Keratinocyte (primary cell): ENCODE data around the gene RP9. TPM values are rescaled to one million over a fixed set of nuclear protein-coding genes. Genes with fewer than 3 reads are reported as not detected.

Experiments used
- DNase-seq: peaks from one replicate; pipeline ENCODE4 v3.0.0-alpha.2; 2011; ENCODE audit warnings: low read depth, missing footprints, low spot score
- FAIRE-seq: peaks from 2 replicates; lab custom pipeline; 2011; peaks lifted over from hg19 to GRCh38; lab: Jason Lieb, UNC
- H2AFZ ChIP-seq: 2 replicates; pipeline ENCODE4 v1.6.0; 2012; ENCODE audit warnings: low read length, control low read depth, inconsistent platforms; ENCODE audit not compliant: control insufficient read depth
- H3K27ac ChIP-seq: 2 replicates; pipeline ENCODE4 v1.5.1; 2011; ENCODE audit warnings: low read length; ENCODE audit not compliant: control insufficient read depth, insufficient read depth
- H3K27me3 ChIP-seq: 3 replicates; pipeline ENCODE4 v1.6.0; 2011; ENCODE audit warnings: low read length; ENCODE audit not compliant: control insufficient read depth, insufficient read depth; ENCODE audit errors: extremely low read depth
- H3K36me3 ChIP-seq, 2 experiments: 2 replicates in 1 of 2; 3 replicates in 1 of 2; pipeline ENCODE4 v1.5.1; 2011; ENCODE audit warnings: low read length in 2 of 2, mild to moderate bottlenecking in 1 of 2; ENCODE audit not compliant: control insufficient read depth in 2 of 2, insufficient read depth in 2 of 2; ENCODE audit errors: extremely low read depth in 1 of 2
- H3K4me1 ChIP-seq: 3 replicates; pipeline ENCODE4 v1.5.1; 2011; ENCODE audit warnings: low read length; ENCODE audit not compliant: control insufficient read depth, insufficient read depth; ENCODE audit errors: extremely low read depth
- H3K4me2 ChIP-seq: 3 replicates; pipeline ENCODE4 v1.6.0; 2011; ENCODE audit warnings: low read depth, low read length; ENCODE audit not compliant: control insufficient read depth, insufficient read depth; ENCODE audit errors: extremely low read depth
- H3K4me3 ChIP-seq, 3 experiments: fragments of 200-600 bp in 1 of 3; sonication (generic) in 1 of 3; 2 replicates in 2 of 3; 3 replicates in 1 of 3; pipeline ENCODE4 v1.5.1; 2011 to 2016; ENCODE audit warnings: low read length in 3 of 3, mild to moderate bottlenecking in 3 of 3, control low read depth in 2 of 3, inconsistent platforms in 1 of 3, low read depth in 1 of 3, mixed read lengths in 1 of 3, mixed run types in 1 of 3, moderate library complexity in 1 of 3; ENCODE audit not compliant: control insufficient read depth in 2 of 3, insufficient read depth in 2 of 3; ENCODE audit errors: extremely low read depth in 1 of 3
- H3K79me2 ChIP-seq: 2 replicates; pipeline ENCODE4 v1.6.0; 2012; ENCODE audit warnings: low read length; ENCODE audit not compliant: control insufficient read depth, insufficient read depth
- H3K9ac ChIP-seq: 3 replicates; pipeline ENCODE4 v1.6.0; 2011; ENCODE audit warnings: low read length; ENCODE audit not compliant: control insufficient read depth, insufficient read depth; ENCODE audit errors: extremely low read depth
- H3K9me1 ChIP-seq: 3 replicates; pipeline ENCODE4 v1.6.0; 2011; ENCODE audit warnings: low read length; ENCODE audit not compliant: control insufficient read depth, insufficient read depth; ENCODE audit errors: extremely low read depth
- H3K9me3 ChIP-seq: 2 replicates; pipeline ENCODE4 v1.5.1; 2012; ENCODE audit warnings: low read depth, low read length; ENCODE audit not compliant: control insufficient read depth
- H4K20me1 ChIP-seq: 3 replicates; pipeline ENCODE4 v1.6.0; 2011; ENCODE audit warnings: low read length; ENCODE audit not compliant: control insufficient read depth, insufficient read depth; ENCODE audit errors: extremely low read depth
- CTCF ChIP-seq, 3 experiments: IDR thresholded peaks in 1 of 3; conservative IDR thresholded peaks in 1 of 3; optimal IDR thresholded peaks in 1 of 3; 2 replicates in 2 of 3; 3 replicates in 1 of 3; pipeline versions ENCODE3 to v1.5.1; 2011; ENCODE audit warnings: low read length in 3 of 3, mild to moderate bottlenecking in 3 of 3, moderate library complexity in 2 of 3, control low read depth in 1 of 3, inconsistent platforms in 1 of 3; ENCODE audit not compliant: insufficient read depth in 2 of 3; ENCODE audit errors: extremely low read depth in 1 of 3
- EZH2 ChIP-seq: IDR thresholded peaks from one replicate; pipeline ENCODE4 v1.6.1; 2012; ENCODE audit warnings: inconsistent platforms, mild to moderate bottlenecking, low read length, moderate library complexity
- dilution Hi-C: fragments of 300-500 bp; cut with MboI; formaldehyde crosslinking; loops from one replicate; pipeline ENCODE4 v1.7.0; 2020; ENCODE audit warnings: low sequenced_read_pairs; ENCODE audit not compliant: extremely low pct_ligation_motif_present
- polyA plus RNA-seq, 5 experiments: library from polyadenylated mRNA; depleted of rRNA in 3 of 5; stranded (reverse) in 3 of 5; stranded (forward) in 1 of 5; unstranded in 1 of 5; fragments of >200 nt; gene quantifications; 1 replicate in 1 of 5; 2 replicates in 3 of 5; 3 replicates in 1 of 5; pipeline versions ENCODE4 v1.2.1 to v1.2.3, GENCODE V29; 2011 to 2012; ENCODE audit warnings: missing spikeins in 2 of 5, low read depth in 1 of 5, low replicate concordance in 1 of 5

RP9 gene
- polyA plus RNA-seq, 1 donor (not counting 4 experiments of a cell fraction or from before 2014, with no cell fraction given), result 17.4 TPM

- no peak overlapping the region for H3K9ac ChIP-seq
- H3K27ac ChIP-seq, result no peak overlapping the region
- H4K20me1 ChIP-seq, result no peaks in the 10 kb centered on the region
- TF ChIP-seq EZH2, result no peak
- H3K4me3 ChIP-seq, result no peak overlapping the region
- H3K9me3 ChIP-seq, result no peaks in the 10 kb centered on the region
- H3K36me3 ChIP-seq, result no peaks in the 10 kb centered on the region
- DNase-seq (no peak), FAIRE-seq (no peak)
- dilution Hi-C loops, result no loop called here
- H3K79me2 ChIP-seq, result no peaks in the 10 kb centered on the region
- no peak overlapping the region for H2AFZ ChIP-seq
- no peaks in the 10 kb centered on the region for H3K9me1 ChIP-seq
- H3K27me3 ChIP-seq, result no peaks in the 10 kb centered on the region
- no peak overlapping the region for H3K4me2 ChIP-seq
- H3K4me1 ChIP-seq, result peaks cover 3% of the 10 kb centered on the region
These were observed 17.9 kb upstream of the RP9 start for GRCh38 chr7:33127085-33127484.

DNA sequence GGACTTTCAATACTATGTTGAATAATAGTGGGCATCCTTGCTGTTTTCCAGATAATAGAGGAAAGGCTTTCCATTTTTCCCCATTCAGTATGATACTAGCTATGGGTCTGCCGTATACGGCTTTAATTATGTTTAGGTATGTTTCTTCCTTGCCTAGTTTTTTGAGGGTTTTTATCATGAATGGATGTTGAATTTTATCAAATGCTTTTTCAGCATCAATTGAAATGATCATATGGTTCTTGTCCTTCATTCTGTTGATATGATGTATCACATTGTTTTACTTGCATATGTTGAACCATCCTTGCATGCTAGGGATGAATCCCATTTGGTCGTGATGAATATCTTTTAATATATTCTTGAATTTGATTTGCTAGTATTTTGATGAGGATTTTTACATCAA lies 9.2 kb upstream of the RP9 start:
- no peaks in the 10 kb centered on the region for H3K27me3 ChIP-seq
- H3K79me2 ChIP-seq, result no peaks in the 10 kb centered on the region
- H3K4me1 ChIP-seq, result no peaks in the 10 kb centered on the region
- H4K20me1 ChIP-seq, result no peaks in the 10 kb centered on the region
- no peak overlapping the region for H2AFZ ChIP-seq
- FAIRE-seq (no peak), DNase-seq (no peak)
- TF ChIP-seq EZH2, result no peak
- no peak for TF ChIP-seq CTCF (optimal IDR thresholded peaks at IDR 0.05 in 1 of 3, IDR thresholded peaks at IDR 0.05 in 1 of 3, conservative IDR thresholded peaks at IDR 0.05 in 1 of 3; ENCODE audit: extremely low read depth in 1 of 3, insufficient read depth in 2 of 3, low read length in 3 of 3)
- no peaks in the 10 kb centered on the region for H3K9me1 ChIP-seq
- H3K9ac ChIP-seq, result no peak overlapping the region
- H3K36me3 ChIP-seq, result no peaks in the 10 kb centered on the region
- H3K27ac ChIP-seq, result no peak overlapping the region
- H3K4me3 ChIP-seq, result no peak overlapping the region
- dilution Hi-C loops, result no loop called here
- no peak overlapping the region for H3K4me2 ChIP-seq
- H3K9me3 ChIP-seq, result no peaks in the 10 kb centered on the region

GRCh38 chr7:33114976-33115375 lies 5.8 kb upstream of the RP9 start:
- H3K27ac ChIP-seq, result no peak overlapping the region
- no peak overlapping the region for H3K4me2 ChIP-seq
- H3K9me1 ChIP-seq, result no peaks in the 10 kb centered on the region
- FAIRE-seq (no peak), DNase-seq (no peak)
- H4K20me1 ChIP-seq, result no peaks in the 10 kb centered on the region
- H3K4me3 ChIP-seq, result no peak overlapping the region
- dilution Hi-C loops, result no loop called here
- H3K9ac ChIP-seq, result no peak overlapping the region
- no peaks in the 10 kb centered on the region for H3K4me1 ChIP-seq
- H2AFZ ChIP-seq, result no peak overlapping the region
- H3K27me3 ChIP-seq, result no peaks in the 10 kb centered on the region
- TF ChIP-seq CTCF (optimal IDR thresholded peaks at IDR 0.05 in 1 of 3, IDR thresholded peaks at IDR 0.05 in 1 of 3, conservative IDR thresholded peaks at IDR 0.05 in 1 of 3; ENCODE audit: extremely low read depth in 1 of 3, insufficient read depth in 2 of 3, low read length in 3 of 3) (no peak), EZH2 (no peak)
- H3K36me3 ChIP-seq, result no peaks in the 10 kb centered on the region
- no peaks in the 10 kb centered on the region for H3K79me2 ChIP-seq
- H3K9me3 ChIP-seq, result no peaks in the 10 kb centered on the region
